Natural killer cell (primary cell): ENCODE measurements around the gene SIPA1L3. TPM values are rescaled to one million over a fixed set of nuclear protein-coding genes. Genes with fewer than 3 reads are reported as not detected.

Experiments
- ATAC-seq, 3 donors: fragments of 150-1000 bp in 2 of 3; fragments of 200-7000 bp in 1 of 3; cut with Tn5 transposase; 1 replicate in 1 of 3; 2 replicates in 2 of 3; pipeline ENCODE4 v1.10.0; 2021; ENCODE audit warnings: mild to moderate bottlenecking in 2 of 3, moderate library complexity in 2 of 3
- DNase-seq, 2 donors: peaks; one replicate each; pipeline versions ENCODE4 v3.0.0 to v3.0.0-alpha.2; 2013 to 2021; ENCODE audit warnings: mixed read lengths in 1 of 2
- H3K27ac ChIP-seq: one replicate; pipeline ENCODE4 v1.5.1; 2013; ENCODE audit warnings: mild to moderate bottlenecking, low read length
- H3K27me3 ChIP-seq: one replicate; pipeline ENCODE4 v1.6.1; 2013; ENCODE audit warnings: low read length; ENCODE audit not compliant: control insufficient read depth, insufficient read depth
- H3K36me3 ChIP-seq: one replicate; pipeline ENCODE4 v1.6.1; 2013; ENCODE audit warnings: low read length; ENCODE audit not compliant: control insufficient read depth, insufficient read depth
- H3K4me1 ChIP-seq: one replicate; pipeline ENCODE4 v1.6.1; 2013; ENCODE audit warnings: low read length; ENCODE audit not compliant: control insufficient read depth, insufficient read depth
- H3K4me3 ChIP-seq: one replicate; pipeline ENCODE4 v1.5.1; 2013; ENCODE audit warnings: low read length
- H3K9me3 ChIP-seq: one replicate; pipeline ENCODE4 v1.6.1; 2013; ENCODE audit warnings: low read length; ENCODE audit not compliant: control insufficient read depth, insufficient read depth
- H3K27ac Mint-ChIP-seq, 2 donors: one replicate each; pipeline ENCODE4 v1.8.0; 2022; ENCODE audit warnings: mild to moderate bottlenecking in 2 of 2, mixed read lengths in 2 of 2, moderate library complexity in 1 of 2
- H3K27me3 Mint-ChIP-seq, 2 donors: one replicate each; pipeline ENCODE4 v1.8.0; 2022; ENCODE audit warnings: low read depth in 2 of 2, mixed read lengths in 2 of 2
- H3K36me3 Mint-ChIP-seq: one replicate; pipeline ENCODE4 v1.8.0; 2022; ENCODE audit warnings: mixed read lengths
- H3K4me1 Mint-ChIP-seq, 2 donors: one replicate each; pipeline ENCODE4 v1.8.0; 2022; ENCODE audit warnings: mixed read lengths in 2 of 2
- H3K4me3 Mint-ChIP-seq: one replicate; pipeline ENCODE4 v1.8.0; 2022; ENCODE audit warnings: mild to moderate bottlenecking, moderate library complexity, mixed read lengths
- H3K9me3 Mint-ChIP-seq, 2 donors: one replicate each; pipeline ENCODE4 v1.8.0; 2022; ENCODE audit warnings: mixed read lengths in 2 of 2
- WGBS: methylation state at CpG from one replicate; pipeline ENCODE4 v1.1.7; 2013; ENCODE audit warnings: missing lambda C conversion rate; ENCODE audit not compliant: insufficient coverage; 5-methylcytosine and 5-hydroxymethylcytosine counted together
- intact Hi-C: fragments of 100-400 bp; cut with micrococcal nuclease; formaldehyde crosslinking; loops from one replicate; pipeline ENCODE4 v1.14.2; 2022
- total RNA-seq, 4 donors: library from RNA; stranded (reverse); fragments of 120-200 nt in 1 of 4; gene quantifications; one replicate each; pipeline versions ENCODE4 v1.2.3 to v1.2.4, GENCODE V29; 2013 to 2022
- TF ChIP-seq, protein P1 (sequence below): fragments of 200-600 bp; IDR thresholded peaks from one replicate; pipeline ENCODE4 v1.8.0; 2022; ENCODE audit warnings: antibody characterized with exemption

The SIPA1L3 gene
- total RNA-seq, 3 donors from 2014 or later (not counting 1 experiment from before 2014, with no cell fraction given), result 34.4 to 35.8 (median 35.4) TPM

DNA sequence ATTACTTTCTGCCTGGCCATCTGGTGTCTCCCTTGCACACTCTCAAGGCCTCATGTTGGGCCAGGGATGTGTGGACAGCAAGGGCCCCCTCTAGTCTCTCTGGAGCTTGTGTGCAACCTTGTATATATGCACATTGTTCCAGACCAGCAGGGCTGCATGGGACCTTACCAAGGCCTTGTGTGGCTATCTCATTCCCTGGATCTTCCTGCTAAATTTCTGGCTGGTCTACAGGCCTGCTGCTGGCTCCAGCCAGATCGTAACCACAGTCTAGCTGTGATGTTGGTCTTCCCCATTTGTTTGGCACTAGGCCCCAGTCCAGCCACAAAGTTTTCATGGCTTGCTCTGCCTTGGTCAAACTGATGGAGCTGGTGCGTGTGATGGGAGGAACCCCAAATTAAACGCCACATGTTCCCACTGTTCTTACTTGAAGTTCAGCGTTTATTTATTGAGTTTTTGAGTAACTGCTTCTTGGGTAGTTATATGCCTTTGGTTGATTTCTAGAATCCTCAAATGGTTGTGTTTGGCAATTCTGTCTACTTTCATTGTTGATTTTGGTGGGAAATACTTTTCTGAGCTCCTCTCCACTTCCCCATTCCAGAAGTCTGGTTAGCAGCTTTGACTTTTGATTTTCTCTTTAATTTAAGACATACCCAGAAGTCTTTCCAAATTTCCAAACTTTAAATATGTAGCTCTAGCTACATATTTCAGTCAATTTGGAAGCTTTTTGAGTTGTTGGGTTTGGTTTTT is 56.4 kb downstream of the SIPA1L3 start:
- no peak overlapping the region for H3K4me3 Mint-ChIP-seq
- Histone ChIP-seq H3K4me3 (no peak overlapping the region), H3K27ac (no peak overlapping the region), H3K4me1 (peaks cover 10% of the 10 kb centered on the region), H3K27me3 (no peaks in the 10 kb centered on the region), H3K9me3 (peaks cover 5% of the 10 kb centered on the region), H3K36me3 (no peaks in the 10 kb centered on the region)
- H3K27ac Mint-ChIP-seq, result no peak overlapping the region
- peaks cover 0 to 6% of the 10 kb centered on the region in 2 donors for H3K9me3 Mint-ChIP-seq
- TF ChIP-seq, protein P1, sequence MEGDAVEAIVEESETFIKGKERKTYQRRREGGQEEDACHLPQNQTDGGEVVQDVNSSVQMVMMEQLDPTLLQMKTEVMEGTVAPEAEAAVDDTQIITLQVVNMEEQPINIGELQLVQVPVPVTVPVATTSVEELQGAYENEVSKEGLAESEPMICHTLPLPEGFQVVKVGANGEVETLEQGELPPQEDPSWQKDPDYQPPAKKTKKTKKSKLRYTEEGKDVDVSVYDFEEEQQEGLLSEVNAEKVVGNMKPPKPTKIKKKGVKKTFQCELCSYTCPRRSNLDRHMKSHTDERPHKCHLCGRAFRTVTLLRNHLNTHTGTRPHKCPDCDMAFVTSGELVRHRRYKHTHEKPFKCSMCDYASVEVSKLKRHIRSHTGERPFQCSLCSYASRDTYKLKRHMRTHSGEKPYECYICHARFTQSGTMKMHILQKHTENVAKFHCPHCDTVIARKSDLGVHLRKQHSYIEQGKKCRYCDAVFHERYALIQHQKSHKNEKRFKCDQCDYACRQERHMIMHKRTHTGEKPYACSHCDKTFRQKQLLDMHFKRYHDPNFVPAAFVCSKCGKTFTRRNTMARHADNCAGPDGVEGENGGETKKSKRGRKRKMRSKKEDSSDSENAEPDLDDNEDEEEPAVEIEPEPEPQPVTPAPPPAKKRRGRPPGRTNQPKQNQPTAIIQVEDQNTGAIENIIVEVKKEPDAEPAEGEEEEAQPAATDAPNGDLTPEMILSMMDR, result no peak
- ATAC-seq (no peak), DNase-seq (no peak)
- intact Hi-C loops, result no loop called here
- 91% methylated on average over 4 of the region's 4 CpGs for WGBS
- H3K36me3 Mint-ChIP-seq, result no peaks in the 10 kb centered on the region
- H3K4me1 Mint-ChIP-seq, result peaks cover 20 to 21% of the 10 kb centered on the region in 2 donors
- H3K27me3 Mint-ChIP-seq, result no peaks in the 10 kb centered on the region

DNA sequence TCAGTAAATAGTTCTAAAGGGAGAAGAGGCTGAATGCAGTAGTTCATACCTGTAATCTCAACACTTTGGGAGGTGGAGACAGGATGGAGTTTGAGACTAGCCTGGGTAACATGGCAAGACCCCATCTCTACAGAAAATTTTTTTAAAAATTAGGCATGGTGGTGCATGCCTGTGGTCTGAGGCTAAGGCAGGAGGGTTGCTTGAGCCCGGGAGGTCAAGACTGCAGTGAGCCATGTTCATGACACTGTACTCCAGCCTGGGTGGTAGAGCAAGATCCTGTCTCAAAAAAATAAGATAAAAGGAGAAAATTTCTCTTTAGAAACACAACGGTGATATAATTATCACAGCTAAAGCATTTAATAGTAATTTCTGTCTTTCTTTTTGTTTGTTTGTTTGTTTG is 57.1 kb downstream of the SIPA1L3 start:
- no peak overlapping the region for H3K27ac Mint-ChIP-seq
- no peak overlapping the region for H3K4me3 Mint-ChIP-seq
- no peak for ATAC-seq
- peaks cover 10% of the 10 kb centered on the region for H3K4me1 ChIP-seq
- H3K4me3 ChIP-seq, result no peak overlapping the region
- H3K4me1 Mint-ChIP-seq, result peaks cover 22 to 23% of the 10 kb centered on the region in 2 donors
- intact Hi-C loops, result no loop called here
- no peak for DNase-seq
- TF ChIP-seq, protein P1, result no peak
- H3K9me3 ChIP-seq, result peaks cover 5% of the 10 kb centered on the region
- no peaks in the 10 kb centered on the region for H3K27me3 ChIP-seq
- no peak overlapping the region for H3K27ac ChIP-seq
- no peaks in the 10 kb centered on the region for H3K36me3 ChIP-seq
- 92% methylated on average over 1 of the region's 2 CpGs for WGBS
- no peaks in the 10 kb centered on the region for H3K27me3 Mint-ChIP-seq
- H3K9me3 Mint-ChIP-seq, result peaks cover 0 to 6% of the 10 kb centered on the region in 2 donors
- no peaks in the 10 kb centered on the region for H3K36me3 Mint-ChIP-seq

DNA sequence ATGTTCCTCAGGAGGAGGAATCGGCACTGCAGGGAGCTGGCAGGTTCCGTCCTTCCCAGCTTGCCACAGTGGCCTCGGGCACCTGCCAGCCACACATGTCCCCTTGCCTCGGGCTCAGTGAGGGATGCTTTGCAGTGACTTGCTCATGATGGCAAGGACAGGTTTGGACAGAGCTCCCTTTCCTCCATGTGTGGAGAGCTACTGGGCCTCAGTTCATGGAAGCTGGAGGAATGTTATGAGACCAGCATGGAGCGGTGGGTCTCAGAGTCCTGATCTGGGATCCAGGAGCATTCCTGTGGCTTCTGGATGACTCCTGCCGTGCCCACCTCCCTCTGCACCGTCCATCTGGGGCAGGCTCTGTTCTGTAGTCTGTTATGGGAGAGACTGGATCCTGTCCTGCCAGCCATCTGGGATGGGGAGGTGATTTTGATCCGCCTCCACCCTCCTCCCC is 59.2 kb downstream of the SIPA1L3 start:
- 96% methylated on average over 8 of the region's 8 CpGs for WGBS
- no peak overlapping the region for H3K4me3 Mint-ChIP-seq
- no peak overlapping the region for H3K4me3 ChIP-seq
- intact Hi-C loops, result no loop called here
- ATAC-seq, result no peak
- DNase-seq, result no peak
- no peaks in the 10 kb centered on the region for H3K27me3 Mint-ChIP-seq
- no peak overlapping the region for H3K27ac Mint-ChIP-seq
- peaks cover 1 to 5% of the 10 kb centered on the region in 2 donors for H3K9me3 Mint-ChIP-seq
- H3K4me1 ChIP-seq, result peaks cover 10% of the 10 kb centered on the region
- peaks cover 9% of the 10 kb centered on the region for H3K9me3 ChIP-seq
- no peaks in the 10 kb centered on the region for H3K36me3 ChIP-seq
- H3K36me3 Mint-ChIP-seq, result no peaks in the 10 kb centered on the region
- H3K4me1 Mint-ChIP-seq, result peaks cover 16 to 17% of the 10 kb centered on the region in 2 donors
- no peaks in the 10 kb centered on the region for H3K27me3 ChIP-seq
- no peak overlapping the region for H3K27ac ChIP-seq
- TF ChIP-seq, protein P1, result no peak
